Midbrain (tissue), 1 donor: ENCODE results near the gene TMED1.

Experiments used
- DNase-seq: peaks from one replicate; lab custom pipeline; 2025; lab: John Stamatoyannopoulos, UW

The TMED1 gene

GRCh38 chr19:10809651-10810285 is 26.2 kb downstream of the TMED1 start:
- DNase-seq: no peak

- DNase-seq: no peak
Measured at GRCh38 chr19:10808937-10809649, 26.9 kb downstream of the TMED1 start.

- peak; percentile 1 for DNase-seq
Measured at GRCh38 chr19:10805758-10806247, 30.2 kb downstream of the TMED1 start.

- no peak for DNase-seq
Measured at GRCh38 chr19:10805065-10805757, 30.8 kb downstream of the TMED1 start.

- DNase-seq: no peak
Measured at GRCh38 chr19:10803252-10803651, 32.8 kb downstream of the TMED1 start.

GRCh38 chr19:10802479-10802878 is 33.5 kb downstream of the TMED1 start:
- no peak for DNase-seq

GRCh38 chr19:10800488-10800887 is 35.5 kb downstream of the TMED1 start:
- peak; percentile 25 for DNase-seq

- DNase-seq: peak; percentile 17
Measured at GRCh38 chr19:10797541-10798256, 38.3 kb downstream of the TMED1 start.

GRCh38 chr19:10797078-10797477 is 38.9 kb downstream of the TMED1 start:
- DNase-seq: no peak

GRCh38 chr19:10796653-10797052 is 39.4 kb downstream of the TMED1 start:
- peak; percentile 40 for DNase-seq

GRCh38 chr19:10789866-10790265 is 46.1 kb downstream of the TMED1 start:
- no peak for DNase-seq

- DNase-seq: no peak
Measured at GRCh38 chr19:10788146-10788545, 47.9 kb downstream of the TMED1 start.

GRCh38 chr19:10784257-10784656 is 51.8 kb downstream of the TMED1 start:
- DNase-seq: peak; percentile 6

- DNase-seq: no peak
Measured at GRCh38 chr19:10782795-10783194, 53.2 kb downstream of the TMED1 start.
